Measurements from ENCODE around the gene UBE2L3.

UBE2L3 gene

GRCh38 chr22:21669026-21669425 is 101.5 kb downstream of the UBE2L3 start:
- DNase-seq (ENCODE audit: low read depth in 1 of 2, low spot score in 1 of 2), result no peak

- DNase-seq (ENCODE audit: low read depth in 1 of 2, low spot score in 1 of 2), result no peak
Measured at GRCh38 chr22:21672107-21672629, 104.7 kb downstream of the UBE2L3 start.

All from activated CD4-positive, alpha-beta T cell treated with anti-CD3 and anti-CD28 coated beads, Interleukin-2, amount 50 U/mL, for 24 hours (primary cell).